Epithelial cell of proximal tubule (primary cell): ENCODE results near the gene FYN. TPM values are rescaled to one million over a fixed set of nuclear protein-coding genes. Genes with fewer than 3 reads are reported as not detected.

Source experiments
- DNase-seq: peaks from one replicate; pipeline ENCODE4 v3.0.0-alpha.2; 2011; ENCODE audit warnings: low read depth
- H3K4me3 ChIP-seq: 2 replicates; pipeline ENCODE4 v1.5.1; 2011; ENCODE audit warnings: low read depth, mild to moderate bottlenecking, low read length
- CTCF ChIP-seq: conservative IDR thresholded peaks from 2 replicates; pipeline ENCODE4 v1.5.1; 2012; ENCODE audit warnings: low read depth, mild to moderate bottlenecking, low read length
- total RNA-seq: library from RNA; depleted of rRNA; stranded (reverse); fragments of >200 nt; gene quantifications from 2 replicates; pipeline ENCODE4 v1.2.3, GENCODE V29; 2015

FYN gene
- total RNA-seq, 1 donor from 2014 or later, result 55.4 TPM

DNA sequence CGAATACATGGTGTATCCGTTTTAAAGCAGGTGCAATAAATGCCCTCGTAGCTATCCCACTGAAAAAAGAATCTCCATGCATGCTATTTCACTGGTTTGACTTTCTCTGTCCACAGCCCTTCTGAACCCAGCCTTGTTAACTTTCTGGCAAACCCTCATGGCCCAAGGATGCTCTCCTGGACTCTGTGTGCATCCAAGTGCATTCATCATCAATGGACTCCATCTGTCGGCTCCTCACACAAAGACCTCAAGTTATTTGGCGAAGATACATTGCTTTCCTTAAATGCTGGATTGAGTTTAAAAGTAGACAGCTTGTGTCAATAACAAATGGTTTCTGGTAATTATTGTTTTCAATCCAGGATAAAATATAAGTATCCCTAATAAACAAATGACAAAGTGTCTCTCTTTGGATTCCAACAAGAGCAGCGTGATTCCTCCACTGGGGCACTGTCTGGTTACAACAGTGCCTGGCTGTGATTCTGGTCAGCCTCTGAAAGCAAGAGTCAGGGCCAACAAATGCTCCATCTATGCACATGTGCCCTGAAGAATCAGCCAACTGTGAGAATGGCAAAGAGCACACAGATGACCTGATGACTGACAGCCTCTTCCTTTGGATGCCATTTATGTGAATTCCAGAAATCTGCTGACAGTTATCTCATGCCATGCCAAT lies 55.7 kb downstream of the FYN start:
- no peak for DNase-seq
- H3K4me3 ChIP-seq, result no peak overlapping the region
- no peak for TF ChIP-seq CTCF

GRCh38 chr6:111813677-111814310 lies 59.5 kb downstream of the FYN start:
- TF ChIP-seq CTCF, result no peak
- H3K4me3 ChIP-seq, result no peak overlapping the region

DNA sequence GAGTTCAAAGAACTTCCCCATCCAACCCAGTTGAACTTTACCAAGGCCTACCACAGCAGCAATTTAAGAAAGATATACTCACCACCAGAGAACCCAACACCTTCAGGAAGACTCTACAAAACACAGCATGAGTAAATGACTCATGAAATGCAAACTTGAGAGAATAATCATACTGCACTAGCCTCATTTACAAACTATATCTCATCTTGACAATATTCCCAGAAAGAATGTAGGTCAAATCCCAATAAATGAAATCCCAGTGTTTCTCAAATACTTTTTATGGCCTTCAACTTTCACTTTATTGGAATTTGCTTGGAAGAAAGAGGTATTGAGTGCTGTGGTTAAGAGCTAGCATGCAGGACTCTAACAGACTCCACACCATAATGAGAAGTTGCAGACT lies 60.0 kb downstream of the FYN start:
- no peak for TF ChIP-seq CTCF

More at GRCh38 chr6:111813677-111814310, 59.5 kb downstream of the FYN start:
- DNase-seq, result no peak

GRCh38 chr6:111812060-111813038 lies 60.9 kb downstream of the FYN start:
- no peak overlapping the region for H3K4me3 ChIP-seq
- TF ChIP-seq CTCF, result no peak
- no peak for DNase-seq

More for the DNA sequence above, 60.0 kb downstream of the FYN start:
- DNase-seq, result no peak
- no peak overlapping the region for H3K4me3 ChIP-seq

- TF ChIP-seq CTCF, result no peak
- no peak for DNase-seq
- no peak overlapping the region for H3K4me3 ChIP-seq
Measured at GRCh38 chr6:111810294-111811131, 62.7 kb downstream of the FYN start.

GRCh38 chr6:111809766-111810165 lies 63.5 kb downstream of the FYN start:
- DNase-seq, result no peak
- TF ChIP-seq CTCF, result no peak
- no peak overlapping the region for H3K4me3 ChIP-seq
